Adrenal gland (tissue), 12 donors: Measurements from ENCODE around the gene CORO2B. TPM values are rescaled to one million over a fixed set of nuclear protein-coding genes. Genes with fewer than 3 reads are reported as not detected.
"Not testable (repeated sequence)": the region's sequence is repeated elsewhere in the genome, so short reads cannot be mapped to it uniquely, and the experiment has no call there.

Source experiments
- DNase-seq, 7 donors: peaks; one replicate each; pipeline ENCODE4 v3.0.0-alpha.2; 2019 to 2020
- H3K27ac ChIP-seq, 5 donors: fragments of 200-600 bp; sonication (generic) in 4 of 5; 1 replicate in 3 of 5; 2 replicates in 2 of 5; pipeline versions ENCODE4 v1.5.1 to v1.8.0; 2016 to 2020; ENCODE audit warnings: mild to moderate bottlenecking in 1 of 5
- H3K27me3 ChIP-seq: fragments of 200-600 bp; 2 replicates; pipeline ENCODE4 v1.8.0; 2021
- H3K36me3 ChIP-seq, 2 donors: fragments of 200-600 bp; replicated peaks in 1 of 2; 1 replicate in 1 of 2; 2 replicates in 1 of 2; pipeline versions ENCODE4 v1.5.1 to v1.8.0; 2018 to 2022
- H3K4me1 ChIP-seq, 2 donors: fragments of 200-600 bp; replicated peaks in 1 of 2; 1 replicate in 1 of 2; 2 replicates in 1 of 2; pipeline versions ENCODE4 v1.5.1 to v1.8.0; 2018 to 2021
- H3K4me3 ChIP-seq, 4 donors: fragments of 200-600 bp; sonication (generic) in 3 of 4; one replicate each; pipeline ENCODE4 v1.5.1; 2016 to 2018
- H3K9me3 ChIP-seq, 3 donors: fragments of 200-600 bp; sonication (generic) in 1 of 3; replicated peaks in 1 of 3; 1 replicate in 2 of 3; 2 replicates in 1 of 3; pipeline versions ENCODE4 v1.5.1 to v1.8.0; 2016 to 2021
- POLR2A ChIP-seq, 2 donors: fragments of 450-650 bp; IDR thresholded peaks; one replicate each; pipeline ENCODE4 v1.6.1; 2017; ENCODE audit warnings: antibody characterized with exemption in 2 of 2, mild to moderate bottlenecking in 2 of 2, moderate library complexity in 1 of 2
- WGBS, 4 donors: extraction: QIAGEN DNeasy Blood & Tissue Kit in 2 of 4; methylation state at CpG; one replicate each; pipeline versions ENCODE4 v1.1.5 to v1.1.7; 2013 to 2017; 5-methylcytosine and 5-hydroxymethylcytosine counted together
- intact Hi-C, 2 donors: fragments of 100-400 bp; cut with DNase I; formaldehyde crosslinking; loops; one replicate each; pipeline versions ENCODE4 v1.14.1 to v1.15.0; 2022 to 2023
- polyA plus RNA-seq, 3 donors: library from polyadenylated mRNA; stranded (reverse); fragments of 200-250 nt in 2 of 3; fragments of 350-450 nt in 1 of 3; fragmentation: Illumina TruSeq in 1 of 3; extraction: RNeasy Lipid Tissue Mini Kit (QIAGEN cat#74804) in 1 of 3; gene quantifications; one replicate each; pipeline ENCODE4 v1.2.3, GENCODE V29; 2013 to 2014
- total RNA-seq, 9 donors: library from RNA; depleted of rRNA in 4 of 9; stranded (reverse); fragments of >200 nt in 4 of 9; fragments of 120-200 nt in 1 of 9; fragmentation: NEBNext Ultra II Directional in 1 of 9; extraction: Animal tissue kit (Norgen Biotek cat#: 25700) in 1 of 9; gene quantifications; one replicate each; pipeline versions ENCODE4 v1.1.0 to v1.2.4, GENCODE V29; 2013 to 2023
- TF ChIP-seq, protein P1 (sequence below), 6 experiments: fragments of 450-650 bp in 4 of 6; fragments of 200-600 bp in 2 of 6; sonication (generic) in 1 of 6; IDR thresholded peaks; 1 replicate in 5 of 6; 2 replicates in 1 of 6; pipeline versions ENCODE4 v1.5.1 to v1.8.0; 2016 to 2021; ENCODE audit warnings: antibody characterized with exemption in 6 of 6, mild to moderate bottlenecking in 2 of 6, moderate library complexity in 1 of 6
- donor health status: healthy with polysubstance abuse.
- donor health status: Bipolar disorder and iron deficiency.
- donor health status: DM: yes; HTN: yes; CAD: no.
- donor health status: DM: no; HTN: no; CAD: no.
- donor health status: DM: no; HTN: no; CAD: no.
- donor health status: DM: yes; HTN: yes; CAD: no.

CORO2B gene
- total and polyA plus RNA-seq, 12 donors: 2.8 to 8.4 (median 4.3) TPM

DNA sequence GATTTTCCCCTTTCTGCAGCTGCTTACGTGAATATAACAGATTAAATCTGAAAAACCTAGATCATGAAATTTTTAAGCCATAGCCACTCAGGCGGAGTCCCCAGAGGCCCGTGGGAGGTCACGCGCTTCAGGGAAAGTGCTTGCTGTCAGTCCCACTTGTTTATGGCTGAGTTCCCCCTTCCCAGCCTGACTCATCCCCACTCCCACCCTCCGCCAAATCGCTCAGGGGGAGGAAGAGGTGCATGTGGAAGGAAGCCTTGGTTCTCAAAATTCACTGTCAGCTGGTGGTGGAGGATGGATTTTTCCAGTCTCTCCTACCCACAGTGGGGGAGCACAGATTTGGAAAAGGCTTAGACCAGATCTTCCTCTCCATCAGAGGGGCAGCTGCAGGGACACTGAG is 67.4 kb downstream of the CORO2B start:
- H3K36me3 ChIP-seq: no peaks in the 10 kb centered on the region
- H3K27ac ChIP-seq: no peak overlapping the region
- H3K27me3 ChIP-seq: no peaks in the 10 kb centered on the region
- no peaks in the 10 kb centered on the region for H3K4me1 ChIP-seq
- no peak for TF ChIP-seq POLR2A (IDR thresholded peaks at IDR 0.05)
- TF ChIP-seq, protein P1, sequence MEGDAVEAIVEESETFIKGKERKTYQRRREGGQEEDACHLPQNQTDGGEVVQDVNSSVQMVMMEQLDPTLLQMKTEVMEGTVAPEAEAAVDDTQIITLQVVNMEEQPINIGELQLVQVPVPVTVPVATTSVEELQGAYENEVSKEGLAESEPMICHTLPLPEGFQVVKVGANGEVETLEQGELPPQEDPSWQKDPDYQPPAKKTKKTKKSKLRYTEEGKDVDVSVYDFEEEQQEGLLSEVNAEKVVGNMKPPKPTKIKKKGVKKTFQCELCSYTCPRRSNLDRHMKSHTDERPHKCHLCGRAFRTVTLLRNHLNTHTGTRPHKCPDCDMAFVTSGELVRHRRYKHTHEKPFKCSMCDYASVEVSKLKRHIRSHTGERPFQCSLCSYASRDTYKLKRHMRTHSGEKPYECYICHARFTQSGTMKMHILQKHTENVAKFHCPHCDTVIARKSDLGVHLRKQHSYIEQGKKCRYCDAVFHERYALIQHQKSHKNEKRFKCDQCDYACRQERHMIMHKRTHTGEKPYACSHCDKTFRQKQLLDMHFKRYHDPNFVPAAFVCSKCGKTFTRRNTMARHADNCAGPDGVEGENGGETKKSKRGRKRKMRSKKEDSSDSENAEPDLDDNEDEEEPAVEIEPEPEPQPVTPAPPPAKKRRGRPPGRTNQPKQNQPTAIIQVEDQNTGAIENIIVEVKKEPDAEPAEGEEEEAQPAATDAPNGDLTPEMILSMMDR (IDR thresholded peaks at IDR 0.05): no peak
- no peak overlapping the region for H3K4me3 ChIP-seq
- no peaks in the 10 kb centered on the region for H3K9me3 ChIP-seq
- intact Hi-C loops: no loop called here
- no peak for DNase-seq
- WGBS, 4 donors: 74 to 81% (median 77%) methylated on average over 7 of the region's 7 CpGs

DNA sequence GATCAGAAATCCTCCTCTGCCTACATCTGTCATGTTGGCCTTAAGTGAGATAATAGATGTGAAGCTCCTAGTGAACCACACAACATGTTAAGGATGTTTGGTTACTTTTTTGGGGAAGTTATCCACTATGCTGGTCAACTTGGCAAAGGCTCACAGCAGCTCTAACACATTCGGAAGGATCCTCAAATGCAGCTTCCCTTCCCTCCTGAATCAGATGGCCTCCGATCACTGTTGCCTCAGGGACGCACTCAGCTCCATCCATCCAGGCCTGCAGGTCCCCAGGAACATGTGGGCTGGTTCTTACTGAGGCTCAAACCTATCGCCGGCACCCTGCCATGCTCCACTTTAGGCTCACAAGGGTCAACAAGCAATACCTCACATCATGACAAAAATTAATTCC is 67.9 kb downstream of the CORO2B start:
- 72 to 81% (median 77%) methylated on average over 5 of the region's 5 CpGs for WGBS, 4 donors
- Histone ChIP-seq H3K27me3 (no peaks in the 10 kb centered on the region), H3K4me3 (no peak overlapping the region), H3K9me3 (no peaks in the 10 kb centered on the region), H3K27ac (no peak overlapping the region), H3K36me3 (no peaks in the 10 kb centered on the region), H3K4me1 (no peaks in the 10 kb centered on the region)
- intact Hi-C loops: no loop called here
- no peak for DNase-seq
- TF ChIP-seq POLR2A (IDR thresholded peaks at IDR 0.05): no peak
- TF ChIP-seq, protein P1 (IDR thresholded peaks at IDR 0.05): no peak

DNA sequence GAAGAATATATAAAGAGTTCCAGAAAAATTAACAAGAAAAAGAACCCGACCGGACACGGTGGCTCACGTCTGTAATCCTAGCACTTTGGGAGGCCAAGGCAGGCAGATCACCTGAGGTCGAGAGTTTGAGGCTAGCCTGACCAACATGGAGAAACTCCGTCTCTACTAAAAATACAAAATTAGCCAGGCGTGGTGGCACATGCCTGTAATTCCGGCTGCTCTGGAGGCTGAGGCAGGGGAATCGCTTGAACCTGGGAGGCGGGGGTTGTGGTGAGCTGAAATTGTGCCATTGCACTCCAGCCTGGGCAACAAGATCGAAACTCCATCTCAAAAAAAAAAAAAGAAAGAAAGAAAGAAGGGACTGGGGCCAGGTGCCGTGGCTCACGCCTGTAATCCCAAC is 68.6 kb downstream of the CORO2B start:
- H3K36me3 ChIP-seq, H3K27me3 ChIP-seq, H3K27ac ChIP-seq, H3K4me3 ChIP-seq, H3K4me1 ChIP-seq, intact Hi-C loops, H3K9me3 ChIP-seq, DNase-seq: not testable (repeated sequence)
- 87 to 94% (median 90%) methylated on average over 13 of the region's 13 CpGs for WGBS, 4 donors

DNA sequence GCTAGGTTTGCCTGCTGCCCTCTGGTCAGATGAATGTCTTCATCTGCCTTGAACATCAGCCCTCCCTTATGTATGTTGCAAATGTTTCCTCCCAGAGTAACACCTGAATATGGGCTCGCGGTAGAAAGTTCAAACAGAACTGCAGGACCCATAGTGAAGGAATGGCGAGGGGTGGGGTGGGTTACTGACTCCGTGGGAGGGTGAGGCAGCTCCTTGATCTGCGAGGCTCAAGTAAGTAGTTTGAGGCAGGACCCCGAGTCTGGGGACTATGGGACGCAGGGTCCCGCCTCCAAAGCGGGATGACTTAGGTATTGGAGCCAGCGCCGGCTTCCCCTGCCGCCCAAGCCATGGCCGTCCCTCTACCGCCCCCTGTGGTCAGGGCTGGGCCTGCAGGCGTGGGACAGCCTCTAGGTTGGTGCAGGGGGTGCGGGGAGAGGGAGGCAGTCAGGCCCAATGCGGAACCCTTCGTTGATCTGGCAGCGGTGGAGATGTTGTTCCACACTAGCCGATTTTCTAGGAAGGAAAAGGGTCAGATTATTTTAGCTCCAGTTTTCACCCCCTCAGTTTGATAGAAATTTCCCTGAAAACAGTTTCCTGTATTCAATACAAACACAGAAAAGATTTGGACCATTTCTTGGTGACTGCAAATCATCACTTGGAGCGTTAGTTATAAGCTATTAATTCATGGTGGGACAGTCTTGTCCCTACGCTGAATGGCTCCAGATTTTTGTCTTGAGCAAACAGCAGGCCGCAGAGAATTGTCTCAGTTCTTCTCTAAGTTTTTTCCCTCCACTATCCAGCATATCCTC is 72.3 kb downstream of the CORO2B start:
- H3K27ac ChIP-seq: no peak overlapping the region
- intact Hi-C loops: loop anchor here in 1 of 2 donors (5.0 kb wide), 1 partner anchor 94 kb away; no protein-coding TSS in a partner anchor
- 51 to 59% (median 57%) methylated on average over 18 to 23 of the region's 23 CpGs for WGBS, 4 donors

More for the DNA sequence above, 72.3 kb downstream of the CORO2B start:
- TF ChIP-seq POLR2A (IDR thresholded peaks at IDR 0.05): no peak
- TF ChIP-seq, protein P1 (IDR thresholded peaks at IDR 0.05): peak; percentile 46 to 75 (median 62)
- Histone ChIP-seq H3K4me1 (no peaks in the 10 kb centered on the region), H3K4me3 (no peak overlapping the region), H3K27me3 (no peaks in the 10 kb centered on the region), H3K36me3 (no peaks in the 10 kb centered on the region), H3K9me3 (no peaks in the 10 kb centered on the region)
- DNase-seq: peak; percentile 40 to 77 (median 60)
